K562 (cell line): ENCODE measurements around the gene CPLX1. TPM values are rescaled to one million over a fixed set of nuclear protein-coding genes. Genes with fewer than 3 reads are reported as not detected.

ENCODE experiments used
- ARID4B ChIP-seq: sonication (generic); formaldehyde crosslinking; IDR thresholded peaks from 2 replicates; pipeline ENCODE4 v1.8.0; 2022; ENCODE audit warnings: mild to moderate bottlenecking, missing genetic modification reagents
- CBFA2T2 ChIP-seq: fragments of 450-650 bp; conservative IDR thresholded peaks from 2 replicates; pipeline ENCODE4 v1.6.1; 2017; ENCODE audit warnings: mild to moderate bottlenecking
- CBX1 ChIP-seq: sonication (generic); IDR thresholded peaks from 2 replicates; pipeline ENCODE4 v1.6.1; 2016; ENCODE audit warnings: antibody characterized with exemption, low read depth, mild to moderate bottlenecking
- CREM ChIP-seq: IDR thresholded peaks from 2 replicates; pipeline ENCODE4 v1.6.1; 2014; ENCODE audit warnings: antibody characterized with exemption, low read depth
- FOXA1 ChIP-seq: fragments of 450-650 bp; IDR thresholded peaks from 2 replicates; pipeline ENCODE4 v1.6.1; 2016; ENCODE audit warnings: mild to moderate bottlenecking, borderline replicate concordance
- HDGF ChIP-seq: fragments of 450-650 bp; IDR thresholded peaks from 2 replicates; pipeline ENCODE4 v1.6.1; 2016
- HOXB6 ChIP-seq: fragments of 250-450 bp; sonication (Bioruptor Pico); IDR thresholded peaks from 2 replicates; pipeline ENCODE4 v1.5.1; 2022; ENCODE audit warnings: mild to moderate bottlenecking, borderline replicate concordance
- IFI16 ChIP-seq: fragments of 250-450 bp; sonication (Bioruptor Pico); IDR thresholded peaks from 2 replicates; pipeline ENCODE4 v2.1.2; 2022; ENCODE audit warnings: mild to moderate bottlenecking, inconsistent platforms
- NR1H2 ChIP-seq: sonication (generic); formaldehyde crosslinking; IDR thresholded peaks from 2 replicates; pipeline ENCODE4 v1.4.0; 2020; ENCODE audit warnings: mild to moderate bottlenecking, missing genetic modification reagents
- POLR2H ChIP-seq: IDR thresholded peaks from 2 replicates; pipeline ENCODE4 v1.6.1; 2016; ENCODE audit warnings: missing genetic modification characterization, low read depth, mild to moderate bottlenecking, control low read depth, missing compliant biosample characterization, moderate library complexity
- RBM25 ChIP-seq: fragments of 200-400 bp; formaldehyde crosslinking; IDR thresholded peaks from 2 replicates; pipeline ENCODE4 v1.6.1; 2018; ENCODE audit warnings: low read length, low read depth, moderate library complexity; ENCODE audit not compliant: severe bottlenecking
- SOX6 ChIP-seq: fragments of 450-650 bp; IDR thresholded peaks from 2 replicates; pipeline ENCODE4 v1.6.1; 2014; ENCODE audit warnings: mild to moderate bottlenecking
- SP2 ChIP-seq: IDR thresholded peaks from 2 replicates; pipeline ENCODE4 v1.6.1; 2011; ENCODE audit warnings: mild to moderate bottlenecking, low read depth, low read length, moderate library complexity; ENCODE audit not compliant: poor library complexity, severe bottlenecking; ENCODE audit errors: extremely low read depth
- TAF9B ChIP-seq: fragments of 450-650 bp; IDR thresholded peaks from 2 replicates; pipeline ENCODE4 v1.6.1; 2018; ENCODE audit warnings: mild to moderate bottlenecking; ENCODE audit not compliant: partially characterized antibody
- ZBTB17 ChIP-seq: fragments of 450-650 bp; formaldehyde crosslinking; IDR thresholded peaks from 2 replicates; pipeline ENCODE4 v1.4.0; 2020; ENCODE audit warnings: mild to moderate bottlenecking
- ZBTB5 ChIP-seq: fragments of 450-650 bp; IDR thresholded peaks from 2 replicates; pipeline ENCODE4 v1.6.1; 2017; ENCODE audit warnings: antibody characterized with exemption
- ZNF146 ChIP-seq: IDR thresholded peaks from one replicate; pipeline ENCODE4 v1.6.1; 2018; ENCODE audit warnings: missing compliant biosample characterization; ENCODE audit not compliant: unreplicated experiment
- polyA plus RNA-seq, 8 experiments: library from polyadenylated mRNA; depleted of rRNA in 4 of 8; stranded (reverse) in 5 of 8; unstranded in 3 of 8; fragments of >200 nt; fragmentation: Nextera tagmentation in 2 of 8; fragmentation: Illumina TruSeq in 1 of 8; extraction: Ambion mirVana in 2 of 8; extraction: Trizol in 1 of 8; gene quantifications; 2 replicates each; pipeline versions ENCODE4 v1.2.1 to v1.2.3, GENCODE V29; 2011 to 2014; ENCODE audit warnings: inconsistent platforms in 1 of 8, missing spikeins in 1 of 8
- total RNA-seq, 7 experiments: library from RNA; depleted of rRNA in 6 of 7; stranded (reverse); fragments of >200 nt in 6 of 7; fragmentation: Illumina TruSeq in 2 of 7; extraction: Trizol in 2 of 7; gene quantifications; 2 replicates each; pipeline versions ENCODE4 v1.2.1 to v1.2.3, GENCODE V29; 2011 to 2021; ENCODE audit warnings: low replicate concordance in 1 of 7

Gene CPLX1
- total and polyA plus RNA-seq, 9 of the 15 experiments (the other 6 are each of a cell fraction or from before 2014, with no cell fraction given) = 0.03 to 3.3 (median 0.17) TPM; not detected in 2

- TF ChIP-seq FOXA1 (no peak), POLR2H (tag) (peak; percentile 89), CREM (peak; percentile 90), IFI16 (CRISPR knock-in tag) (no peak), NR1H2 (CRISPR knock-in tag) (no peak; the same call in 1 of the 2 replicates), CBX1 (0 out of 2 replicates have a peak, but pooled peaks have one; percentile 24), ZNF146 (CRISPR knock-in tag) (no peak), SP2 (peak; percentile 56), ZBTB5 (no peak), SOX6 (0 out of 2 replicates have a peak, but pooled peaks have one; percentile 34), CBFA2T2 (peak; percentile 74), HDGF (no peak), ARID4B (CRISPR knock-in tag) (0 out of 2 replicates have a peak, but pooled peaks have one; percentile 33), RBM25 (peak; percentile 98), HOXB6 (CRISPR knock-in tag) (no peak), TAF9B (peak; percentile 80), ZBTB17 (no peak)
Observed at GRCh38 chr4:781493-782216, 44.3 kb downstream of the CPLX1 start (continued).
